PC-9 (cell line): ENCODE data around the gene C1orf216. TPM values are rescaled to one million over a fixed set of nuclear protein-coding genes. Genes with fewer than 3 reads are reported as not detected.
"Not testable (repeated sequence)": the region's sequence is repeated elsewhere in the genome, so short reads cannot be mapped to it uniquely, and the experiment has no call there.

Experiments used
- BruUV-seq: library from RNA; stranded (reverse); fragments of 400-500 nt; replicated peaks from 2 replicates; lab custom pipeline; 2021; lab: Mats Ljungman, UMichigan
- CTCF ChIA-PET: fragments of 300-600 bp; sonication (Branson Sonifier 250); formaldehyde crosslinking; loops from one replicate; lab custom pipeline; 2022; ENCODE audit warnings: antibody characterized with exemption; lab: Charles Lee
- POLR2A ChIA-PET: fragments of 300-600 bp; sonication (Branson Sonifier 250); formaldehyde crosslinking; loops from one replicate; lab custom pipeline; 2022; ENCODE audit warnings: antibody characterized with exemption; ENCODE audit not compliant: unreplicated experiment; lab: Charles Lee
- DNase-seq, 2 experiments: peaks; one replicate each; pipeline versions ENCODE4 v3.0.0 to v3.0.0-alpha.2; 2015 to 2022; ENCODE audit warnings: mixed read lengths in 1 of 2
- H2AFZ ChIP-seq: fragments of 200-600 bp; sonication (generic); 2 replicates; pipeline ENCODE4 v1.8.1; 2017; ENCODE audit warnings: antibody characterized with exemption
- H3F3A ChIP-seq: fragments of 200-600 bp; sonication (generic); 2 replicates; pipeline ENCODE4 v1.8.1; 2017; ENCODE audit warnings: antibody characterized with exemption, mild to moderate bottlenecking, low read depth; ENCODE audit not compliant: insufficient read depth
- H3K27ac ChIP-seq: fragments of 200-600 bp; sonication (generic); 2 replicates; pipeline ENCODE4 v1.6.1; 2016; ENCODE audit warnings: mixed run types
- H3K27me3 ChIP-seq: fragments of 200-600 bp; sonication (generic); 2 replicates; pipeline ENCODE4 v1.6.1; 2016; ENCODE audit warnings: low read depth, mixed run types; ENCODE audit not compliant: insufficient read depth
- H3K36me3 ChIP-seq: fragments of 200-600 bp; sonication (generic); 2 replicates; pipeline ENCODE4 v1.6.1; 2016; ENCODE audit warnings: low read depth, mixed run types
- H3K4me1 ChIP-seq: fragments of 200-600 bp; sonication (generic); replicated peaks from 2 replicates; pipeline ENCODE4 v1.6.1; 2016; ENCODE audit warnings: mixed run types; ENCODE audit not compliant: insufficient read depth
- H3K4me2 ChIP-seq: fragments of 200-600 bp; sonication (generic); 2 replicates; pipeline ENCODE4 v1.6.1; 2017; ENCODE audit warnings: mixed run types
- H3K4me3 ChIP-seq: fragments of 200-600 bp; sonication (generic); 2 replicates; pipeline ENCODE4 v1.6.1; 2016; ENCODE audit warnings: mixed run types
- H3K79me2 ChIP-seq: fragments of 200-600 bp; sonication (generic); 2 replicates; pipeline ENCODE4 v1.6.1; 2017; ENCODE audit warnings: low read depth, mixed run types
- H3K9me2 ChIP-seq: fragments of 200-600 bp; sonication (generic); 2 replicates; pipeline ENCODE4 v1.8.1; 2017; ENCODE audit warnings: mild to moderate bottlenecking; ENCODE audit not compliant: insufficient read depth
- H3K9me3 ChIP-seq: fragments of 200-600 bp; sonication (generic); 2 replicates; pipeline ENCODE4 v1.8.1; 2016; ENCODE audit warnings: low read depth; ENCODE audit not compliant: insufficient read depth
- H4K20me1 ChIP-seq: fragments of 200-600 bp; sonication (generic); 2 replicates; pipeline ENCODE4 v1.8.1; 2017; ENCODE audit not compliant: insufficient read depth
- CTCF ChIP-seq: fragments of 200-600 bp; sonication (generic); conservative IDR thresholded peaks from 2 replicates; pipeline ENCODE4 v1.6.1; 2017; ENCODE audit warnings: mixed run types, antibody characterized with exemption, mild to moderate bottlenecking, moderate library complexity
- EZH2 ChIP-seq: fragments of 200-600 bp; sonication (generic); IDR thresholded peaks from 2 replicates; pipeline ENCODE4 v1.8.0; 2017; ENCODE audit warnings: antibody characterized with exemption, low read depth
- intact Hi-C: fragments of 100-400 bp; cut with micrococcal nuclease; formaldehyde crosslinking; loops from one replicate; pipeline ENCODE4 v1.10.0; 2022; ENCODE audit not compliant: unreplicated experiment
- total RNA-seq: library from RNA; stranded (reverse); gene quantifications from 2 replicates; pipeline ENCODE4 v1.2.3, GENCODE V29; 2021

C1orf216 gene
- total RNA-seq, 1 experiment from 2014 or later: 7.6 TPM

GRCh38 chr1:35706846-35707600 is 11.7 kb downstream of the C1orf216 start:
- TF ChIP-seq CTCF (no peak), EZH2 (no peak)
- no peaks in the 10 kb centered on the region; the same call in 1 of the 2 replicates for H3F3A ChIP-seq
- no peak overlapping the region; the same call in 1 of the 2 replicates for H3K4me3 ChIP-seq
- no peak for DNase-seq
- CTCF ChIA-PET: interaction anchor here (0.6 to 1.1 kb wide), 2 partner anchors 8 to 21 kb away, joined by 3 to 4 read pairs; no protein-coding TSS in a partner anchor
- no peak overlapping the region for H2AFZ ChIP-seq
- intact Hi-C loops: no loop called here
- no peaks in the 10 kb centered on the region for H3K79me2 ChIP-seq
- H3K4me1 ChIP-seq: no peaks in the 10 kb centered on the region
- POLR2A ChIA-PET: interaction anchor here (0.7 kb wide), 2 partner anchors 77 to 365 kb away, joined by 4 to 5 read pairs; no protein-coding TSS in a partner anchor
- H3K9me2 ChIP-seq: no peaks in the 10 kb centered on the region
- peaks cover 49% of the 10 kb centered on the region for H3K27me3 ChIP-seq
- H3K4me2 ChIP-seq: peak overlapping the region; percentile 63
- no peaks in the 10 kb centered on the region for H3K36me3 ChIP-seq
- no peak overlapping the region for H3K27ac ChIP-seq
- no peaks in the 10 kb centered on the region for H3K9me3 ChIP-seq
- BruUV-seq: no TSS peak
- no peaks in the 10 kb centered on the region for H4K20me1 ChIP-seq

DNA sequence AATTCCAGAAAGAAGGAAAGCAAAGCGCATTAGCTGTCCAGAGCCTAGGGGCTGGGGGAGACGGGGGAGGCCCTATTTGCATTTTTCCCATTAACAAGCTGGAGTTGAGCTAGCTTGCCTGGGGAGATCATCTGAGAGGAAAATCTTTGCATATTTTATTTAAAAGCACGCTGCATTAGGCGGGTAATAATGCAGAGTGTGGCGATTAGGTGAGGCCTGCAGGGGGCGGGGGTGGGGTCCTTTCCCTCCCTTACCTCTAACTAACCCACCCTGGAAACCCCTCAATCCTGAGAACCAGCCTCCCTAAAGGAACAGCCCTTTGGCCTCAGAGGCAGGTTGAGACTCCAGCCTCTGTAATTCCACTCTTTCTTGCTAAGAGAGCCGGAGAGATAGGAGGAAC is 16.2 kb downstream of the C1orf216 start:
- Histone ChIP-seq H2AFZ (no peak overlapping the region), H4K20me1 (no peaks in the 10 kb centered on the region), H3F3A (no peaks in the 10 kb centered on the region; the same call in 1 of the 2 replicates), H3K4me1 (no peaks in the 10 kb centered on the region), H3K79me2 (no peaks in the 10 kb centered on the region), H3K9me3 (no peaks in the 10 kb centered on the region), H3K4me3 (no peak overlapping the region), H3K27ac (no peak overlapping the region), H3K36me3 (no peaks in the 10 kb centered on the region), H3K4me2 (no peak overlapping the region), H3K27me3 (peaks cover 71% of the 10 kb centered on the region), H3K9me2 (no peaks in the 10 kb centered on the region)
- CTCF ChIA-PET: no interaction called here
- POLR2A ChIA-PET: no interaction called here
- DNase-seq: no peak
- no TSS peak for BruUV-seq
- TF ChIP-seq EZH2: no peak
- TF ChIP-seq CTCF: no peak
- intact Hi-C loops: no loop called here

DNA sequence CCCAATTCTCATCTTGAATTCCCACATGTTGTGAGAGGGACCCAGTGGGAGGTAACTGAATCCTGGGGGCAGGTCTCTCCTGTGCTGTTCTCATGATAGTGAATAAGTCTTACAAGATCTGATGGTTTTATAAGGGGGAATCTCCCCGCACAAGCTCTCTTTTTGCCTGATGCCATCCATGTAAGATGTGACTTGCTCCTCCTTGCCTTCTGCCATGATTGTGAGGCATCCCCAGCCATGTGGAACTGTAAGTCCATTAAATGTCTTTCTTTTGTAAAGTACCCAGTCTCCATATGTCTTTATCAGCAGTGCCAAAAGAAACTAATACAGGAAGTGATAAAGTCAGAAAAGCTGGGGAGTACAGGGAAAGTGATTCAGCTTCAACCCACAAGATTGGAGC is 19.5 kb downstream of the C1orf216 start:
- H3K4me1 ChIP-seq, H3K9me2 ChIP-seq, intact Hi-C loops, H3K79me2 ChIP-seq, POLR2A ChIA-PET, H3K27ac ChIP-seq, H4K20me1 ChIP-seq, H3K9me3 ChIP-seq, H2AFZ ChIP-seq, H3K4me2 ChIP-seq, BruUV-seq, DNase-seq, H3K4me3 ChIP-seq, H3F3A ChIP-seq, H3K36me3 ChIP-seq: not testable (repeated sequence)
- H3K27me3 ChIP-seq: peaks cover 83% of the 10 kb centered on the region
- CTCF ChIA-PET: interaction anchor here (0.6 kb wide), 1 partner anchor 29 kb away, joined by 4 read pairs; no protein-coding TSS in a partner anchor
